Breast epithelium (tissue), 3 donors: ENCODE measurements around the gene AMN1.

ENCODE experiments used
- CTCF ChIP-seq, 3 donors: fragments of 450-650 bp; IDR thresholded peaks; one replicate each; pipeline ENCODE4 v1.5.1; 2016 to 2017; ENCODE audit warnings: antibody characterized with exemption in 3 of 3, mild to moderate bottlenecking in 3 of 3, moderate library complexity in 3 of 3
- POLR2A ChIP-seq: fragments of 450-650 bp; IDR thresholded peaks from one replicate; pipeline ENCODE4 v1.6.1; 2016; ENCODE audit warnings: antibody characterized with exemption, mild to moderate bottlenecking, moderate library complexity

- no peak for TF ChIP-seq CTCF (IDR thresholded peaks at IDR 0.05)
- TF ChIP-seq POLR2A: no peak
These were observed 18.6 kb downstream of the AMN1 start for GRCh38 chr12:31710021-31710818.
